Smooth muscle cell of the umbilical artery (primary cell): Measurements from ENCODE around the gene SLC30A2. TPM values are rescaled to one million over a fixed set of nuclear protein-coding genes. Genes with fewer than 3 reads are reported as not detected.

Experiments
- total RNA-seq: library from RNA; depleted of rRNA; stranded (reverse); fragments of >200 nt; gene quantifications from 2 replicates; pipeline ENCODE4 v1.2.3, GENCODE V29; 2014

SLC30A2 gene
- not detected in 2 replicates for total RNA-seq

DNA sequence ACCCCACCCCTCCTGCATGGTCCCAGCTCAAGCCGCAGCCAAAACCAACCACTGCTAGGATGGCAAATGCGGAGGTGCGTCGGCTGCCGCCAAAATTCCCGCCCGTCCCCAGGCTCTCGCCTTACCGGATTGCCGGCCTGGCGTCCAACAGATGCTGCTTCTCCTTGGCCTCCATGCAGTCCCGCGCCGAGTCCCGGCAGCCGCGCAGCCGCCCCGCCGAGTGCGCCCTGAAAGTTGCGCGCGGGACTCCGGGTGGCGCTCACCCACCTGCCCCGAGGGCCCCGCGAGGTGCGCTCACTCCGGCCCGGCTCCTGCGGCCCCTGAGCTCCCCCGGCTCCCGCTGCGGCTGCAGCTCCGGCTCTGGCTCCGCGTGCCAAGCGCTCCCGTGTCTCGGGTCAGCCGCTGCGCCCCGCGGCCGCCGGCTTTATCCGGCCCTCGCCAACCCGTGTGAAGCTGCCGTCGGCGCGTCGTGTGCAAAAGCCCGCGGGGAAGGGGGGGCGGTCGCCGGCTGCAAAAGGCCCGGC lies at the start of gene SLC30A2:
Gene SLC30A2 (minus strand): TSS at position 397 of the 524 bp plus-strand sequence. CDS start 222 bp downstream, at position 175.

DNA sequence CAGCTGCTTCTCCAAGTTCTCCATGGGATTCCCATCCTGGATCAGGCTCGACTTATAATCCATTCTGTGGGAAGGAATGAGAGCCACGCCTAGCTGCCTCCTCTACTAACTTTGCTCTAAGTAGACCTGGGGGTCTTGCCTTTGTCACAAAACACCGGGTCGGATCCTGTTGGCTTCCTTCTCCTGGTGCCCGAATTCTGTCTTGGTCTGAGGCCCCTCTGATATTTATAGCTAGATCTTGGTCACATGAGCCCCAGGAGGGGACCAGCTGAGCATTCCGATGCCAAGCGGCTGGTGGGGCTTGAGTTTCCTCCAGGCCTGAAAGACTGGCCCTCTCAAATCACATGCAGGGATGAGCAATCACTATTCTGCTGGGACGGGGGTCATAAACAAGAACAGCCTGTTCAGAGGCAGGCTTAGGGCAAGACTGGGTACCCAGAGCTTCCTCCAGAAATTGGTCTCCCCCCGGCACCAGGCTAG lies 21.6 kb upstream of the SLC30A2 start, which contains the start of gene TRIM63:
Gene TRIM63 (minus strand): TSS at position 199 of the 480 bp plus-strand sequence. CDS start 136 bp downstream, at position 63.

DNA sequence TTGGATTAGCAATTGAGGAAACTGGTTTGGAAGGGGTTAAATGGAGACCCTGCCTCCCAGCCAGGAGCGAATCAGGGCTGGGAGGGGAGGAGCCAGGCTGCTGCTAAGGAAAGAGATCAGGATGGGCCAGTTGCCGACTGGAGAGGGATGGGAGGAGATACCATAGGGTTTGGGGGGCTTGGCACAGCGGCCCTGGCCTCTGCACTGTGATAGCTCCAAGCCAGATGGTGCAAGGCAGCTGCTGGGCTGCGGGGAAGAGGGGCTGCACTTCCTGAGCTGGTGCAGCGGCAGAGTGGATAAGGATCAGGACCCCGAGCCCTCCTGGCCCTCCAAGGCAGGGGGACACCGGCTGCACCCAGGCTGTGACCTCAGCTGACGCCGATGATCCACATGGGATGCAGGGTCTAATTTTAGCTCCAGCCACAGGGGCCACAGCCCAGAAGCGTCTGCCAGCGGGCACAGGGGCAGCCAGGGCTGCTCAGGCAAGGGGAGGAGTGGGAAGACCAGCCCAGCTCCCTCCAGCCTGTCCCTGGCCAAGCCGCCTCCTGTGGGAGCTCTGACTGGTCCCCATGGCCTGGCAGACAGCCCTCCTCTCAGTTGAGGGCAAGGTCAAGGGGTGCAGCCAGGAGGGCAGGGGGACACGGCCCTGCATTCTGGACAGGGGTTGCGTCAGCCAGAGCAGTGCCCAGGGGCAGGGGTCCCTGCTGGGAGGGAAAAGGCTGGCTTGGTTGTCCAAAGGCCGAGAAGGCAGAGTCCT lies 24.1 kb downstream of the SLC30A2 start, which contains the start of gene EXTL1:
Gene EXTL1 (plus strand): TSS at position 129 of the 757 bp plus-strand sequence. CDS start 872 bp downstream, outside the sequence.

GRCh38 chr1:25997828-25998761 lies 47.8 kb downstream of the SLC30A2 start, which contains the start of gene PAFAH2:
Gene PAFAH2 (minus strand): TSS chr1:25998063. CDS start chr1:25990816, 7,247 bp downstream.

Other genes starting within 250 kb of the SLC30A2 start
- 26.7 and 74.0 TPM in 2 replicates for gene SELENON, start 245.9 kb downstream of the SLC30A2 start, total RNA-seq
- 37.1 and 41.7 TPM in 2 replicates for gene MTFR1L, start 226.2 kb downstream of the SLC30A2 start, total RNA-seq
- 0.30 and 1.8 TPM in 2 replicates for gene AUNIP, start 186.7 kb downstream of the SLC30A2 start, total RNA-seq
- gene PAQR7, start 170.4 kb downstream of the SLC30A2 start, total RNA-seq, result 7.4 and 9.0 TPM in 2 replicates
- 11.6 and 78.8 TPM in 2 replicates for gene STMN1, start 139.7 kb downstream of the SLC30A2 start, total RNA-seq
- gene PAFAH2, start 48.1 kb downstream of the SLC30A2 start, total RNA-seq, result 8.3 and 11.7 TPM in 2 replicates
- 0.30 and 1.4 TPM in 2 replicates for gene EXTL1, start 24.3 kb downstream of the SLC30A2 start, total RNA-seq
- gene TRIM63, start 21.5 kb upstream of the SLC30A2 start, total RNA-seq, result not detected in 2 replicates
- 3.6 and 4.8 TPM in 2 replicates for gene PDIK1L, start 65.7 kb upstream of the SLC30A2 start, total RNA-seq
- gene FAM110D, start 113.0 kb upstream of the SLC30A2 start, total RNA-seq, result not detected in 2 replicates
- gene C1orf232, start 122.8 kb upstream of the SLC30A2 start, total RNA-seq, result not detected in 2 replicates
- gene ZNF593, start 123.8 kb upstream of the SLC30A2 start, total RNA-seq, result 9.7 and 14.8 TPM in 2 replicates
- gene ZNF593OS, start 125.7 kb upstream of the SLC30A2 start, total RNA-seq, result not detected in 2 replicates
- 0.30 and 0.74 TPM in 2 replicates for gene CNKSR1, start 131.4 kb upstream of the SLC30A2 start, total RNA-seq
- gene CATSPER4, start 144.5 kb upstream of the SLC30A2 start, total RNA-seq, result not detected in 2 replicates
- 5.6 and 9.9 TPM in 2 replicates for gene CEP85, start 188.1 kb upstream of the SLC30A2 start, total RNA-seq
- gene SH3BGRL3, start 234.0 kb upstream of the SLC30A2 start, total RNA-seq, result 20.5 and 55.5 TPM in 2 replicates